Erythroblast (primary cell): ENCODE results near the gene CAPN15.

Experiments used
- GATA1 ChIP-seq: IDR thresholded peaks from 2 replicates; pipeline ENCODE4 v1.6.1; 2011; ENCODE audit warnings: low read depth, mild to moderate bottlenecking, control low read depth, low read length, moderate library complexity
- POLR2A ChIP-seq: IDR thresholded peaks from 2 replicates; pipeline ENCODE4 v1.6.1; 2011; ENCODE audit warnings: mild to moderate bottlenecking, low read length

DNA sequence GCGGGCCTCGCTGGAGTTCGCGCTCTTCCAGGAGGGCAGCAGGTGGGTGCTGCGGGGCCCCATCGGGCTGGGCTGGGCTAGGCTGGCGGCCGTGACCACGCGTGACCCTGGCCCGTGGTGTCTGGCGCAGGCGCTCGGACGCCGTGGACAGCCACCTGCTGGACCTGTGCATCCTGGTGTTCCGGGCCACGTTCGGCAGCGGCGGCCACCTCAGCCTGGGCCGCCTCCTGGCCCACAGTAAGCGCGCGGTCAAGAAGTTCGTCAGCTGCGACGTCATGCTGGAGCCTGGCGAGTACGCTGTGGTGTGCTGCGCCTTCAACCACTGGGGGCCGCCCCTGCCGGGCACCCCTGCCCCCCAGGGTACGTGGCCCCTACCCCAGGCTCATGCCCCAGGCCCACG is 24.7 kb downstream of the CAPN15 start:
- TF ChIP-seq POLR2A (no peak), GATA1 (no peak)
